Measurements from ENCODE around the gene SUMO2.
"Not testable (repeated sequence)": the region's sequence is repeated elsewhere in the genome, so short reads cannot be mapped to it uniquely, and the experiment has no call there.

The SUMO2 gene

DNA sequence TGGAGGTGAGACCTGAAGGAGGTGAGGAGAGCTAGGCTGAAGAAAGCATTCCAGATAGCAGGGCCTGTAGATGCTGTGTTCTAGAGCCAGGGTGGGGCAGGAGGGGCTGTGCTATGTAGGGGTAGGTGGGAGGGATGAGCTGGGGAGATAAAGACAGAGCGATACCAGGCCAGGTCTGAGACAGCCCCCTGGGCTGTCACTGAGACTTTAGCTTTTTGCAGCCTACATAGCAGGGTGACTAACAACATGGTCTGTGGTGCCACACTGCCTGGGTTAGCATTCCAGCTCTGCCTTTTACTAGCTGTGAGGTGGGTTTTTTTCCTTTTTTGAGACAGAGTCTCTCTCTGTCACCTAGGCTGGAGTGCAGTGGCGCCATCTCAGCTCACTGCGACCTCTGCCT is 37.1 kb upstream of the SUMO2 start:
- no peak for DNase-seq (ENCODE audit: low read depth, low spot score)
- Histone ChIP-seq H3K27me3 (ENCODE audit: insufficient read depth, insufficient read length) (no peaks in the 10 kb centered on the region), H3K9ac (ENCODE audit: insufficient read length, low read depth) (no peak overlapping the region), H3K4me3 (ENCODE audit: insufficient read length, low read depth) (no peak overlapping the region), H3K9me3 (ENCODE audit: insufficient read depth, low read length) (no peaks in the 10 kb centered on the region), H3K4me1 (ENCODE audit: insufficient read depth, insufficient read length) (no peaks in the 10 kb centered on the region), H3K36me3 (ENCODE audit: insufficient read depth, insufficient read length, low read length) (peaks cover 84% of the 10 kb centered on the region)
- TF ChIP-seq SUZ12 (IDR thresholded peaks at IDR 0.05; ENCODE audit: extremely low read depth, insufficient read depth, insufficient read length) = no peak
- TF ChIP-seq ZNF274 (IDR thresholded peaks at IDR 0.05; ENCODE audit: low read depth, low read length) = no peak
- no peak for TF ChIP-seq YY1 (IDR thresholded peaks at IDR 0.05; ENCODE audit: insufficient read depth, insufficient read length)

DNA sequence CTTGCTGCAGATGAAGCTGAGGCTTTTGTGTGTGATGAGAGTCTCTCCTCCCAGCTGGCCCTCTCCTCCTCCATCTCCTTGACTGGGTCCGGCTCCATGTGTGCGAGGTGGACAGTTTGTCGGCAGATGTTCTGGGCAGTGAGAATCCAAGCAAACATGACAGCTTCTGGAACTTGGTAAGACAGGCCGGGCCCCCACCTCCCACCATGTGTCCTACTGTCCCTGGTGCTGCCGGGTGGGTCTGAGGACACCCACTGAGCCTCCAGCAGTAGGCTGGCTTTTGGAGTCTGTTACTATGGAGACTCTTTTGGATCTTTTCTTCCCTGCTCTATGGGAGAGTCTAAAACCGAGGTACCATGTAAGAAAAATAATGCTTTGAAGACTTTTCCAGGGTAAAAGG is 35.4 kb upstream of the SUMO2 start:
- H3K4me3 ChIP-seq (ENCODE audit: insufficient read length, low read depth) = no peak overlapping the region
- TF ChIP-seq ZNF274 (IDR thresholded peaks at IDR 0.05; ENCODE audit: low read depth, low read length) (no peak), YY1 (IDR thresholded peaks at IDR 0.05; ENCODE audit: insufficient read depth, insufficient read length) (no peak), SUZ12 (IDR thresholded peaks at IDR 0.05; ENCODE audit: extremely low read depth, insufficient read depth, insufficient read length) (no peak)
- DNase-seq (ENCODE audit: low read depth, low spot score) = no peak
- no peaks in the 10 kb centered on the region for H3K9me3 ChIP-seq (ENCODE audit: insufficient read depth, low read length)
- H3K9ac ChIP-seq (ENCODE audit: insufficient read length, low read depth) = no peak overlapping the region
- H3K36me3 ChIP-seq (ENCODE audit: insufficient read depth, insufficient read length, low read length) = peaks cover 86% of the 10 kb centered on the region
- H3K27me3 ChIP-seq (ENCODE audit: insufficient read depth, insufficient read length) = no peaks in the 10 kb centered on the region
- no peaks in the 10 kb centered on the region for H3K4me1 ChIP-seq (ENCODE audit: insufficient read depth, insufficient read length)

DNA sequence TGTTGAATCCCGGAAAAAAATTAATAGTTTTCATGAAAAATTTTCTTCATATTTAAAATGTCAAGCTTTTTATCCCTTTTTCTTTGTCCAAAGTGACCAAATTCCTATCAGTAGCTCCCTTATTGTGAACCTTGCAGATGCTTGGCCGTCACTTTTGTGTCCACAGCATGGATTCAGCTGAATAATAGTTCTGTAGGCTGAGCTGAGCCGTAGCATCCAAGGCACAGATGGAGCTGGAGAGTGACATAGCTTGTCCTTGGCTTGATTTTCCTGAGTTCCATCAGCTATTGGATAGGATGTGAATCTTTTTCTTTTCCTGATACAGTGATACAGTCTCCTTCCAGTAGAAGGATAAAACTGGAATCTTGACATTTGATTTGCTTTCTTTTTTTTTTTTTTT is 26.3 kb upstream of the SUMO2 start:
- Histone ChIP-seq H3K9me3 (ENCODE audit: insufficient read depth, low read length) (no peaks in the 10 kb centered on the region), H3K27me3 (ENCODE audit: insufficient read depth, insufficient read length) (no peaks in the 10 kb centered on the region), H3K4me1 (ENCODE audit: insufficient read depth, insufficient read length) (no peaks in the 10 kb centered on the region), H3K9ac (ENCODE audit: insufficient read length, low read depth) (no peak overlapping the region), H3K4me3 (ENCODE audit: insufficient read length, low read depth) (no peak overlapping the region), H3K36me3 (ENCODE audit: insufficient read depth, insufficient read length, low read length) (peaks cover 60% of the 10 kb centered on the region)
- no peak for DNase-seq (ENCODE audit: low read depth, low spot score)
- TF ChIP-seq YY1 (IDR thresholded peaks at IDR 0.05; ENCODE audit: insufficient read depth, insufficient read length) (no peak), SUZ12 (IDR thresholded peaks at IDR 0.05; ENCODE audit: extremely low read depth, insufficient read depth, insufficient read length) (no peak), ZNF274 (IDR thresholded peaks at IDR 0.05; ENCODE audit: low read depth, low read length) (no peak)

DNA sequence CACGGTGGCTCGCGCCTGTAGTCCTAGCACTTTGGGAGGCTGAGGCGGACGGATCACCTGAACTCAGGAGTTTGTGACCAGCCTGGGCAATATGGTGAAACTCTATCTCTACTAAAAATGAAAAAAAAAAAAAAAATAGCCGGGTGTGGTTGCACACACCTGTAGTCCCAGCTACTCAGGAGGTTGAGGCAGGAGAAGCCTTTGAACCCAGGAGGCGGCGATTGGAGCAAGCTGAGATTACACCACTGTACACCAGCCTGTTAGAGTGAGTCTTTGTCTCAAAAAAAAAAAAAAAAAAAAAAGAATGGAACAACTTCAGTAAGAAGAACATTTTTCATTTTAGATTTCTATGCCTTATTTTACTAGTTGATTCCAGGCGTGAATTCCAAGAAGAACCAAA is 25.4 kb upstream of the SUMO2 start:
- TF ChIP-seq ZNF274 (IDR thresholded peaks at IDR 0.05; ENCODE audit: low read depth, low read length) (no peak), SUZ12 (IDR thresholded peaks at IDR 0.05; ENCODE audit: extremely low read depth, insufficient read depth, insufficient read length) (no peak), YY1 (IDR thresholded peaks at IDR 0.05; ENCODE audit: insufficient read depth, insufficient read length) (no peak)
- DNase-seq (ENCODE audit: low read depth, low spot score) = no peak
- Histone ChIP-seq H3K9ac (ENCODE audit: insufficient read length, low read depth) (no peak overlapping the region), H3K9me3 (ENCODE audit: insufficient read depth, low read length) (no peaks in the 10 kb centered on the region), H3K27me3 (ENCODE audit: insufficient read depth, insufficient read length) (no peaks in the 10 kb centered on the region), H3K4me1 (ENCODE audit: insufficient read depth, insufficient read length) (no peaks in the 10 kb centered on the region), H3K4me3 (ENCODE audit: insufficient read length, low read depth) (no peak overlapping the region), H3K36me3 (ENCODE audit: insufficient read depth, insufficient read length, low read length) (peaks cover 52% of the 10 kb centered on the region)

DNA sequence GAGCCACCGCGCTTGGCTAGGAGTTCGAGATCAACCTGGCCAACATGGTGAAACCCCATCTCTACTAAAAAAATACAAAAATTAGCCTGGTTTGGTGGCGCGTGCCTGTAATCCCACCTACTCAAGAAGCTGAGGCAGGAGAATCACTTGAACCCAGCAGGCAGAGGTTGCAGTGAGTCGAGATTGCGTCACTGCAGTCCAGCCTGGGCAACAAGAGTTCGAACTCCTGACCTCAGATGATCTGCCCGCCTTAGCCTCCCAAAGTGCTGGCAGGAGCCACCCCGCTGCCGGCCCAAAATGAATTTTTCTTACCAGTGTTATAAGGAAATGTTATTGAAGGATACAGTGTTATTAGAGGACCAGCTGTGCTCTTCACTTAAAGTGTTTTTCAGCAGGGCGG is 25.0 kb upstream of the SUMO2 start:
- TF ChIP-seq YY1 (IDR thresholded peaks at IDR 0.05; ENCODE audit: insufficient read depth, insufficient read length) (no peak), ZNF274 (IDR thresholded peaks at IDR 0.05; ENCODE audit: low read depth, low read length) (no peak), SUZ12 (IDR thresholded peaks at IDR 0.05; ENCODE audit: extremely low read depth, insufficient read depth, insufficient read length) (no peak)
- DNase-seq (ENCODE audit: low read depth, low spot score) = no peak
- H3K27me3 ChIP-seq (ENCODE audit: insufficient read depth, insufficient read length) = no peaks in the 10 kb centered on the region
- H3K9me3 ChIP-seq (ENCODE audit: insufficient read depth, low read length) = no peaks in the 10 kb centered on the region
- H3K4me1 ChIP-seq (ENCODE audit: insufficient read depth, insufficient read length) = no peaks in the 10 kb centered on the region
- no peak overlapping the region for H3K4me3 ChIP-seq (ENCODE audit: insufficient read length, low read depth)
- no peak overlapping the region for H3K9ac ChIP-seq (ENCODE audit: insufficient read length, low read depth)
- H3K36me3 ChIP-seq (ENCODE audit: insufficient read depth, insufficient read length, low read length) = peaks cover 48% of the 10 kb centered on the region

DNA sequence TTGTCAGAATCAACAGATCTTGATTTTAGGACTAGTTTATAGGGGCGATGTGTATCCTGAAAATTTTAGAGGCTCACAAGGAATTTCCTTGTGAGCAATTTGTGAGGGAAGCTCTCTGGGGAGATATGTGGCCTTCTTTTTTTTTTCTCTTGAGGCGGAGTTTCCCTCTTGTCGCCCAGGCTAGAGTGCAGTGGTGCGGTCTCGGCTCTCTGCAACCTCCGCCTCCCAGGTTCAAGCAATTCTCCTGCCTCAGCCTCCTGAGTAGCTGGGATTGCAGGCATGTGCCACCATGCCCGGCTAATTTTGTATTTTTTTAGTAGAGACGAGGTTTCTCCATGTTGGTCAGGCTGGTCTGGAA is 24.3 kb upstream of the SUMO2 start:
- H3K36me3 ChIP-seq (ENCODE audit: insufficient read depth, insufficient read length, low read length) = peaks cover 41% of the 10 kb centered on the region
- not testable (repeated sequence) for H3K4me1 ChIP-seq (ENCODE audit: insufficient read depth, insufficient read length); H3K4me3 ChIP-seq (ENCODE audit: insufficient read length, low read depth); H3K27me3 ChIP-seq (ENCODE audit: insufficient read depth, insufficient read length); H3K9ac ChIP-seq (ENCODE audit: insufficient read length, low read depth); H3K9me3 ChIP-seq (ENCODE audit: insufficient read depth, low read length); DNase-seq (ENCODE audit: low read depth, low spot score)

DNA sequence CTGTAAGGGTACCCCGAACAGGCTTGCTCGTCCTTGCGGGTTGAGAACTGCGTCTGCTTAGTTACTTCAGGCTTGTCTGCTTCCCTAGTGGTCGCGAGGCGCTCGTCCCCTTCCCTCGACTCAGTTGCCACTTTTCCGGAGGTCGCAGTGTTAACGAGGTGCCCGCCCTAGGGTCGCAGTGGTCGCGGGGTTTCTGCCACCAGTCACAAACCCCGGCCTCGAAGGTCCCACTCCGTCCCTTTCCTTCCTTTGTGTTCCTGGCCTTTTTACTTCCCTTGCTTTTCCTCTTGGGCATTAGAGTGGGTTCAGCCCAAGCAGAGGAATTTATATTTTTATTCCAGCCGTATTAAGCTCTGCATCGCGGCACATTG is 23.0 kb upstream of the SUMO2 start:
- no peak for TF ChIP-seq SUZ12 (IDR thresholded peaks at IDR 0.05; ENCODE audit: extremely low read depth, insufficient read depth, insufficient read length)
- no peak for TF ChIP-seq ZNF274 (IDR thresholded peaks at IDR 0.05; ENCODE audit: low read depth, low read length)
- TF ChIP-seq YY1 (IDR thresholded peaks at IDR 0.05; ENCODE audit: insufficient read depth, insufficient read length) = no peak
- Histone ChIP-seq H3K4me3 (ENCODE audit: insufficient read length, low read depth) (peak overlapping the region; percentile 92), H3K4me1 (ENCODE audit: insufficient read depth, insufficient read length) (no peaks in the 10 kb centered on the region), H3K9ac (ENCODE audit: insufficient read length, low read depth) (peak overlapping the region; percentile 99), H3K27me3 (ENCODE audit: insufficient read depth, insufficient read length) (no peaks in the 10 kb centered on the region), H3K36me3 (ENCODE audit: insufficient read depth, insufficient read length, low read length) (peaks cover 30% of the 10 kb centered on the region), H3K9me3 (ENCODE audit: insufficient read depth, low read length) (no peaks in the 10 kb centered on the region)
- no peak for DNase-seq (ENCODE audit: low read depth, low spot score)
